GM12891 (cell line): ENCODE measurements around the gene PLCZ1.

Experiments
- POLR2A ChIP-seq: IDR thresholded peaks from 2 replicates; pipeline ENCODE4 v1.6.1; 2011; ENCODE audit warnings: low read depth, low read length, control low read depth
- POLR2AphosphoS5 ChIP-seq: IDR thresholded peaks from 2 replicates; pipeline ENCODE4 v1.6.1; 2011; ENCODE audit warnings: low read depth, low read length, control low read depth
- POU2F2 ChIP-seq: IDR thresholded peaks from 2 replicates; pipeline ENCODE4 v1.6.1; 2011; ENCODE audit warnings: low read depth, mild to moderate bottlenecking, control low read depth, low read length, moderate library complexity
- SPI1 ChIP-seq: IDR thresholded peaks from 2 replicates; pipeline ENCODE4 v1.6.1; 2011; ENCODE audit warnings: low read depth, low read length, control low read depth
- TAF1 ChIP-seq: IDR thresholded peaks from 2 replicates; pipeline ENCODE4 v1.6.1; 2011; ENCODE audit warnings: low read depth, low read length, control low read depth

DNA sequence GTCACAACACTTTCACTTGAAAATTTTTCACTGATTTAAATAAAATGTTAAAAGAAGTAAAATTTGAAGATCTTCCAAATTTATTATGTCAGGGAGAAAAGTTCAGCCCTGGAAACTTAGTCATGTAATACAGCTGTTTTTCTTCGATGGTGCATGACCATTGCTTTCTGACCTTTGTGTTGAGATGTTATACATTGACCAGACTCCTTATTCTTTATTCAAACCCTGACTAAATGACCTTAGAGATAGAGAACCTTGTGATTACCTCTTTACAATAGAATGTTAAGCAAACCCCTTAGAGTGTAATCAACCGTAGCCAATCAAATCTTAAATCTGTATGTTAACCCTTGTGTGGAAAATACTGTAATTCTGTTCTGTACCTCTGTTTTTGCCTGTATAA is 34.5 kb downstream of the PLCZ1 start:
- no peak for TF ChIP-seq POLR2A
- no peak for TF ChIP-seq POLR2AphosphoS5
- no peak for TF ChIP-seq TAF1
- TF ChIP-seq SPI1: no peak
- TF ChIP-seq POU2F2: no peak
